Measurements from ENCODE around the gene STRA6.

The STRA6 gene

GRCh38 chr15:74227968-74228722 lies 25.6 kb upstream of the STRA6 start:
- DNase-seq = no peak

- no peak for DNase-seq
These were observed 24.4 kb upstream of the STRA6 start for GRCh38 chr15:74226761-74227540.

GRCh38 chr15:74225928-74226327 lies 23.3 kb upstream of the STRA6 start:
- DNase-seq = no peak

GRCh38 chr15:74222240-74223119 lies 19.9 kb upstream of the STRA6 start:
- DNase-seq = no peak

GRCh38 chr15:74221399-74222239 lies 19.0 kb upstream of the STRA6 start:
- no peak for DNase-seq

- DNase-seq = no peak
These were observed 18.1 kb upstream of the STRA6 start for GRCh38 chr15:74220475-74221248.

GRCh38 chr15:74217907-74218885 lies 15.6 kb upstream of the STRA6 start:
- no peak for DNase-seq

- no peak for DNase-seq
These were observed 14.4 kb upstream of the STRA6 start for GRCh38 chr15:74216949-74217348.

- DNase-seq = no peak
These were observed 13.4 kb upstream of the STRA6 start for GRCh38 chr15:74215958-74216357.

- DNase-seq = no peak
These were observed 11.9 kb upstream of the STRA6 start for GRCh38 chr15:74214324-74215021.

GRCh38 chr15:74213858-74214284 lies 11.3 kb upstream of the STRA6 start:
- DNase-seq = no peak

GRCh38 chr15:74212494-74212893 lies 9.9 kb upstream of the STRA6 start:
- DNase-seq = no peak

- DNase-seq = no peak
These were observed 9.1 kb upstream of the STRA6 start for GRCh38 chr15:74211656-74212055.

- DNase-seq = no peak
These were observed 8.1 kb upstream of the STRA6 start for GRCh38 chr15:74210729-74211128.

GRCh38 chr15:74209997-74210671 lies 7.5 kb upstream of the STRA6 start:
- DNase-seq = no peak

- DNase-seq = no peak
These were observed 7.0 kb upstream of the STRA6 start for GRCh38 chr15:74209560-74209958.

GRCh38 chr15:74208901-74209559 lies 6.4 kb upstream of the STRA6 start:
- DNase-seq = no peak

- no peak for DNase-seq
These were observed 5.9 kb upstream of the STRA6 start for GRCh38 chr15:74208496-74208895.
